HepG2 (cell line): Measurements from ENCODE around the gene NBPF20. TPM values are rescaled to one million over a fixed set of nuclear protein-coding genes. Genes with fewer than 3 reads are reported as not detected.
"Not testable (repeated sequence)": the region's sequence is repeated elsewhere in the genome, so short reads cannot be mapped to it uniquely, and the experiment has no call there.

Experiments used
- ATAC-seq: fragments of 200-7000 bp; cut with Tn5 transposase; 3 replicates; pipeline ENCODE4 v1.9.1; 2020; ENCODE audit warnings: mild to moderate bottlenecking, moderate library complexity
- BruUV-seq: library from RNA; stranded (reverse); fragments of 400-500 nt; replicated peaks from 2 replicates; lab custom pipeline; 2021; lab: Mats Ljungman, UMichigan
- CTCF ChIA-PET: fragments of 300-600 bp; formaldehyde crosslinking; extraction: SDS; loops from one replicate; lab custom pipeline; 2021; ENCODE audit warnings: low total read pairs, inconsistent platforms, low intra/inter-chr PET ratio; lab: Yijun Ruan, JAX
- POLR2A ChIA-PET: fragments of 350-600 bp; sonication (Branson Sonifier 250); formaldehyde crosslinking; loops from one replicate; lab custom pipeline; 2020; ENCODE audit warnings: antibody characterized with exemption, inconsistent platforms; lab: Yijun Ruan, JAX
- DNase-seq: peaks from one replicate; pipeline ENCODE4 v3.0.0-alpha.2; 2015; ENCODE audit warnings: low spot score
- FAIRE-seq: peaks from 3 replicates; lab custom pipeline; 2011; peaks lifted over from hg19 to GRCh38; lab: Jason Lieb, UNC
- H2AFZ ChIP-seq: one replicate; pipeline ENCODE4 v1.6.1; 2011; ENCODE audit warnings: low read length, inconsistent platforms
- H3K27ac ChIP-seq: fragments of 300-600 bp; 3 replicates; pipeline ENCODE4 v1.8.0; 2011; ENCODE audit warnings: mixed run types, mild to moderate bottlenecking, mixed read lengths, low read length, inconsistent platforms; ENCODE audit not compliant: insufficient read depth; ENCODE audit errors: extremely low read length
- H3K27me3 ChIP-seq, 2 experiments: fragments of 200-600 bp in 1 of 2; 2 replicates in 1 of 2; 3 replicates in 1 of 2; pipeline versions ENCODE4 v1.6.0 to v1.8.0; 2011; ENCODE audit warnings: low read length in 2 of 2, mild to moderate bottlenecking in 2 of 2, moderate library complexity in 2 of 2, inconsistent platforms in 1 of 2; ENCODE audit not compliant: insufficient read depth in 2 of 2, control insufficient read depth in 1 of 2
- H3K36me3 ChIP-seq, 2 experiments: fragments of 200-600 bp in 1 of 2; replicated peaks in 1 of 2; 2 replicates in 1 of 2; 3 replicates in 1 of 2; pipeline versions ENCODE4 v1.5.1 to v1.8.0; 2011; ENCODE audit warnings: low read length in 2 of 2, inconsistent platforms in 1 of 2; ENCODE audit not compliant: insufficient read depth in 2 of 2, control insufficient read depth in 1 of 2
- H3K4me1 ChIP-seq: 2 replicates; pipeline ENCODE4 v1.5.1; 2012; ENCODE audit warnings: low read length, inconsistent platforms; ENCODE audit not compliant: insufficient read depth
- H3K4me2 ChIP-seq: 2 replicates; pipeline ENCODE4 v1.6.0; 2011; ENCODE audit warnings: low read depth, low read length, inconsistent platforms
- H3K4me3 ChIP-seq, 3 experiments: fragments of 200-600 bp in 1 of 3; sonication (generic), shearing (Covaris generic) in 1 of 3; replicated peaks in 1 of 3; 2 replicates each; pipeline ENCODE4 v1.5.1; 2011 to 2016; ENCODE audit warnings: low read length in 3 of 3, inconsistent platforms in 2 of 3, low read depth in 2 of 3, mild to moderate bottlenecking in 2 of 3, control low read depth in 1 of 3, mixed read lengths in 1 of 3; ENCODE audit not compliant: insufficient read depth in 1 of 3
- H3K79me2 ChIP-seq: one replicate; pipeline ENCODE4 v1.6.1; 2011; ENCODE audit warnings: low read length, inconsistent platforms; ENCODE audit not compliant: insufficient read depth
- H3K9ac ChIP-seq: 2 replicates; pipeline ENCODE4 v1.6.0; 2011; ENCODE audit warnings: mild to moderate bottlenecking, low read depth, low read length, inconsistent platforms; ENCODE audit not compliant: insufficient read depth
- H3K9me3 ChIP-seq: 2 replicates; pipeline ENCODE4 v1.5.1; 2012; ENCODE audit warnings: mild to moderate bottlenecking, low read length
- H4K20me1 ChIP-seq: 2 replicates; pipeline ENCODE4 v1.6.0; 2011; ENCODE audit warnings: inconsistent platforms, mild to moderate bottlenecking, low read length, moderate library complexity; ENCODE audit not compliant: insufficient read depth
- GATAD1 ChIP-seq: IDR thresholded peaks from 2 replicates; pipeline ENCODE4 v1.6.1; 2016; ENCODE audit warnings: missing genetic modification reagents, missing compliant biosample characterization
- MIER2 ChIP-seq: IDR thresholded peaks from 2 replicates; pipeline ENCODE4 v1.6.1; 2016; ENCODE audit warnings: missing biosample characterization, missing genetic modification reagents
- ZFP36L2 ChIP-seq: sonication (generic); formaldehyde crosslinking; IDR thresholded peaks from 2 replicates; pipeline ENCODE4 v1.4.0; 2020; ENCODE audit warnings: missing genetic modification reagents
- WGBS: methylation state at CpG from one replicate; pipeline ENCODE4 v1.1.6; 2017; ENCODE audit warnings: low lambda C conversion rate; 5-methylcytosine and 5-hydroxymethylcytosine counted together
- in situ Hi-C: cut with HindIII; loops from 2 replicates; pipeline ENCODE4 v1.10.0; 2017; ENCODE audit warnings: low pct_unique_long_range_greater_than_20kb; ENCODE audit not compliant: extremely low pct_ligation_motif_present
- intact Hi-C: fragments of 100-400 bp; cut with micrococcal nuclease; formaldehyde crosslinking; loops from one replicate; pipeline ENCODE4 v1.10.0; 2022; ENCODE audit not compliant: unreplicated experiment
- polyA plus RNA-seq, 8 experiments: library from polyadenylated mRNA; depleted of rRNA in 3 of 8; stranded (reverse) in 7 of 8; unstranded in 1 of 8; fragments of >200 nt; fragmentation: Illumina TruSeq in 4 of 8; extraction: Trizol in 4 of 8; gene quantifications; 2 replicates each; pipeline versions ENCODE4 v1.2.1 to v1.2.3, GENCODE V29; 2011 to 2016; ENCODE audit warnings: low read depth in 4 of 8, missing spikeins in 1 of 8, mixed read lengths in 1 of 8; ENCODE audit not compliant: insufficient read depth in 1 of 8
- total RNA-seq, 5 experiments: library from RNA; depleted of rRNA; stranded (reverse); fragments of >200 nt; fragmentation: Illumina TruSeq; extraction: Trizol; gene quantifications; 2 replicates each; pipeline ENCODE4 v1.2.3, GENCODE V29; 2016; ENCODE audit warnings: low read depth in 1 of 5
- TF ChIP-seq, protein P1 (sequence below), 2 experiments: IDR thresholded peaks; 2 replicates each; pipeline ENCODE4 v1.6.1; 2011 to 2012; ENCODE audit warnings: low read length in 2 of 2, borderline replicate concordance in 1 of 2, low read depth in 1 of 2, mild to moderate bottlenecking in 1 of 2, moderate library complexity in 1 of 2

Gene NBPF20
- total and polyA plus RNA-seq, 2 of the 13 experiments (the other 11 are each of a cell fraction or from before 2014, with no cell fraction given): 3.0 to 3.1 TPM

- TF ChIP-seq GATAD1 (CRISPR knock-in tag) (0 out of 2 replicates have a peak, but pooled peaks have one; percentile 29), ZFP36L2 (CRISPR knock-in tag) (0 out of 2 replicates have a peak, but pooled peaks have one; percentile 62)
Measured at GRCh38 chr1:145451914-145452313, 26.5 kb upstream of the NBPF20 start (continued).

- H3K4me1 ChIP-seq, DNase-seq, intact Hi-C loops, H3K4me3 ChIP-seq, POLR2A ChIA-PET, BruUV-seq, H2AFZ ChIP-seq, H3K9ac ChIP-seq, in situ Hi-C loops, H4K20me1 ChIP-seq, H3K4me2 ChIP-seq, H3K36me3 ChIP-seq, H3K27me3 ChIP-seq, CTCF ChIA-PET, FAIRE-seq, H3K27ac ChIP-seq, H3K9me3 ChIP-seq, H3K79me2 ChIP-seq: not testable (repeated sequence)
- peak; percentile 63; the same call in 2 of the 3 replicates for ATAC-seq
- 46% methylated on average over 7 of the region's 11 CpGs for WGBS
- TF ChIP-seq MIER2 (CRISPR knock-in tag): peak; percentile 86
- TF ChIP-seq, protein P1, sequence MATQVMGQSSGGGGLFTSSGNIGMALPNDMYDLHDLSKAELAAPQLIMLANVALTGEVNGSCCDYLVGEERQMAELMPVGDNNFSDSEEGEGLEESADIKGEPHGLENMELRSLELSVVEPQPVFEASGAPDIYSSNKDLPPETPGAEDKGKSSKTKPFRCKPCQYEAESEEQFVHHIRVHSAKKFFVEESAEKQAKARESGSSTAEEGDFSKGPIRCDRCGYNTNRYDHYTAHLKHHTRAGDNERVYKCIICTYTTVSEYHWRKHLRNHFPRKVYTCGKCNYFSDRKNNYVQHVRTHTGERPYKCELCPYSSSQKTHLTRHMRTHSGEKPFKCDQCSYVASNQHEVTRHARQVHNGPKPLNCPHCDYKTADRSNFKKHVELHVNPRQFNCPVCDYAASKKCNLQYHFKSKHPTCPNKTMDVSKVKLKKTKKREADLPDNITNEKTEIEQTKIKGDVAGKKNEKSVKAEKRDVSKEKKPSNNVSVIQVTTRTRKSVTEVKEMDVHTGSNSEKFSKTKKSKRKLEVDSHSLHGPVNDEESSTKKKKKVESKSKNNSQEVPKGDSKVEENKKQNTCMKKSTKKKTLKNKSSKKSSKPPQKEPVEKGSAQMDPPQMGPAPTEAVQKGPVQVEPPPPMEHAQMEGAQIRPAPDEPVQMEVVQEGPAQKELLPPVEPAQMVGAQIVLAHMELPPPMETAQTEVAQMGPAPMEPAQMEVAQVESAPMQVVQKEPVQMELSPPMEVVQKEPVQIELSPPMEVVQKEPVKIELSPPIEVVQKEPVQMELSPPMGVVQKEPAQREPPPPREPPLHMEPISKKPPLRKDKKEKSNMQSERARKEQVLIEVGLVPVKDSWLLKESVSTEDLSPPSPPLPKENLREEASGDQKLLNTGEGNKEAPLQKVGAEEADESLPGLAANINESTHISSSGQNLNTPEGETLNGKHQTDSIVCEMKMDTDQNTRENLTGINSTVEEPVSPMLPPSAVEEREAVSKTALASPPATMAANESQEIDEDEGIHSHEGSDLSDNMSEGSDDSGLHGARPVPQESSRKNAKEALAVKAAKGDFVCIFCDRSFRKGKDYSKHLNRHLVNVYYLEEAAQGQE (IDR thresholded peaks at IDR 0.05; ENCODE audit: borderline replicate concordance in 1 of 2, low read depth in 1 of 2, low read length in 2 of 2): peak; percentile 46 to 85
Measured at GRCh38 chr1:145445219-145445618, 19.8 kb upstream of the NBPF20 start.

DNA sequence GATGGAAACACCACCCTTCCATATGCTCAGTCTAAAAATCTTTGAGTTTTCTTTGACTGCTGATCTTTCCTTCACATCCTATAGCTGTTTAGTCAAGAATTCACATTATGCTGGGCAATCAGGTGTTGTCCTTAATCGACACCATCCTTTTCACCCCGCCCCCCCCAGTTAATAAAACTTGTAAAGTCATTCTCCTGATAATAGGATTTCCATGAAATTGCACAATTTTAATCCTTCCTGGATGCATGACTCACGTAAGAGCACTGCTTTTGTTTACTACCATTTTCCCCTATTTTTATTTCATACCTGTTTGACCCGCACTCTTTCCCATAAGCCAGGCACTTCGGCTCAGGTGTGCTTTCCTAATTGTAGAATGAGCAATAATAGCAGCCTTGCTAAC lies 16.9 kb upstream of the NBPF20 start:
- H4K20me1 ChIP-seq, H3K27me3 ChIP-seq, H3K27ac ChIP-seq, CTCF ChIA-PET, H3K9me3 ChIP-seq, H3K36me3 ChIP-seq, FAIRE-seq, H3K79me2 ChIP-seq, H3K4me2 ChIP-seq, BruUV-seq, POLR2A ChIA-PET, H3K4me1 ChIP-seq, H3K9ac ChIP-seq, H3K4me3 ChIP-seq, DNase-seq, in situ Hi-C loops, ATAC-seq, intact Hi-C loops, H2AFZ ChIP-seq: not testable (repeated sequence)
- 11% methylated on average over 5 of the region's 5 CpGs for WGBS

- POLR2A ChIA-PET: not testable (repeated sequence)
Measured at GRCh38 chr1:145431363-145432256, 6.2 kb upstream of the NBPF20 start.

More at GRCh38 chr1:145431363-145432256, 6.2 kb upstream of the NBPF20 start:
- H3K9ac ChIP-seq, H3K79me2 ChIP-seq, H2AFZ ChIP-seq, DNase-seq, H3K4me1 ChIP-seq, H3K9me3 ChIP-seq, H3K4me3 ChIP-seq, CTCF ChIA-PET, H3K27ac ChIP-seq, H4K20me1 ChIP-seq, BruUV-seq, H3K27me3 ChIP-seq, H3K36me3 ChIP-seq, intact Hi-C loops, FAIRE-seq, in situ Hi-C loops: not testable (repeated sequence)
- peak; percentile 73 for ATAC-seq
- 55% methylated on average over 17 of the region's 61 CpGs for WGBS
- peak overlapping the region; percentile 18; the same call in 1 of the 2 replicates for H3K4me2 ChIP-seq
